Measurements from ENCODE around the gene MYH10. TPM values are rescaled to one million over a fixed set of nuclear protein-coding genes. Genes with fewer than 3 reads are reported as not detected.

MYH10 gene
- total and polyA plus RNA-seq, 9 of the 15 experiments (the other 6 are each of a cell fraction or from before 2014, with no cell fraction given): 16.3 to 95.3 (median 39.7) TPM

DNA sequence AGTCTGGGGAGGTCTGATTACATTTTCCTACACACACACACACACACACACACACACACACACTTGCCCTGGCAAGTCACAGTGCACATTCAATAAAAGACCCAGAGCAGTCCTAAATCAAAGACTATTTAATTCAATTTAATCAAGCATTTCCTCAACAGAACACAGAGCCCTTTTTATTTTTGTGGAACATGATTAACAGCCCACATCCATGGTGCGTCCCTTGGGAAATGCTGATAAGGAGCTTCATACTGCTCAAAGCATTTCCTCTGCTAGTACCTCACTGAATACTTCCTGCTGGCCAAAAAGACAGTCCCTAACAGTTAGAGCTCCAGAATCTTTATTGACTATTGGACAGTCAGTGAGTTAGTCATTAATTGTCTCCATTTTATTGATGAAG lies 43.1 kb upstream of the MYH10 start:
- TF ChIP-seq ZNF766 (CRISPR knock-in tag; conservative IDR thresholded peaks at IDR 0.05) (no peak), RFX5 (IDR thresholded peaks at IDR 0.05; ENCODE audit: low read depth, low read length) (no peak), ZNF707 (CRISPR knock-in tag; conservative IDR thresholded peaks at IDR 0.05) (no peak), GTF2E2 (tag; IDR thresholded peaks at IDR 0.05) (no peak), SMAD1 (IDR thresholded peaks at IDR 0.05; ENCODE audit: low read depth, low read length, partially characterized antibody) (no peak), PCBP1 (IDR thresholded peaks at IDR 0.05; ENCODE audit: low read depth, low read length, poor library complexity, severe bottlenecking) (no peak), ATF7 (IDR thresholded peaks at IDR 0.05) (no peak), ETV5 (CRISPR knock-in tag; IDR thresholded peaks at IDR 0.05; ENCODE audit: low read depth) (no peak), BMI1 (IDR thresholded peaks at IDR 0.05; ENCODE audit: low read length) (no peak), ILF3 (IDR thresholded peaks at IDR 0.05; ENCODE audit: borderline replicate concordance) (no peak), MEF2D (tag; conservative IDR thresholded peaks at IDR 0.05; ENCODE audit: low read depth) (no peak), HDAC6 (IDR thresholded peaks at IDR 0.05; ENCODE audit: low read depth, low read length) (no peak), CEBPB (tag; IDR thresholded peaks at IDR 0.05) (no peak), PPARD (CRISPR knock-in tag; IDR thresholded peaks at IDR 0.05) (no peak), ZNF408 (CRISPR knock-in tag; IDR thresholded peaks at IDR 0.05; ENCODE audit: low read depth) (no peak), CREB3 (tag; conservative IDR thresholded peaks at IDR 0.05; ENCODE audit: low read depth) (no peak), FOXK2 (conservative IDR thresholded peaks at IDR 0.05 in 1 of 2, IDR thresholded peaks at IDR 0.05 in 1 of 2; ENCODE audit: low read depth in 2 of 2) (no peak)
- TF ChIP-seq, protein P1, sequence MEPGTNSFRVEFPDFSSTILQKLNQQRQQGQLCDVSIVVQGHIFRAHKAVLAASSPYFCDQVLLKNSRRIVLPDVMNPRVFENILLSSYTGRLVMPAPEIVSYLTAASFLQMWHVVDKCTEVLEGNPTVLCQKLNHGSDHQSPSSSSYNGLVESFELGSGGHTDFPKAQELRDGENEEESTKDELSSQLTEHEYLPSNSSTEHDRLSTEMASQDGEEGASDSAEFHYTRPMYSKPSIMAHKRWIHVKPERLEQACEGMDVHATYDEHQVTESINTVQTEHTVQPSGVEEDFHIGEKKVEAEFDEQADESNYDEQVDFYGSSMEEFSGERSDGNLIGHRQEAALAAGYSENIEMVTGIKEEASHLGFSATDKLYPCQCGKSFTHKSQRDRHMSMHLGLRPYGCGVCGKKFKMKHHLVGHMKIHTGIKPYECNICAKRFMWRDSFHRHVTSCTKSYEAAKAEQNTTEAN (CRISPR knock-in tag; IDR thresholded peaks at IDR 0.05): no peak
- 8% methylated on average over 1 of the region's 1 CpG for WGBS (ENCODE audit: insufficient coverage, low coverage, missing lambda C conversion rate)
- Histone ChIP-seq H2AFZ (ENCODE audit: low read depth, low read length) (no peak overlapping the region), H3K9ac (ENCODE audit: insufficient read depth in 1 of 2, low read depth in 2 of 2, low read length in 2 of 2) (no peak overlapping the region), H3K9me3 (replicated peaks; ENCODE audit: control insufficient read depth, insufficient read depth, low read depth, low read length) (no peaks in the 10 kb centered on the region), H3K27ac (ENCODE audit: extremely low read depth, low read depth, low read length) (no peak overlapping the region), H4K20me1 (replicated peaks; ENCODE audit: control insufficient read depth, insufficient read depth, low read length) (no peaks in the 10 kb centered on the region), H3K36me3 (ENCODE audit: control insufficient read depth, insufficient read depth, low read length) (no peaks in the 10 kb centered on the region), H3K4me3 (no peak overlapping the region), H3K27me3 (ENCODE audit: control insufficient read depth in 2 of 2, insufficient read depth in 2 of 2, low read length in 2 of 2) (peaks cover 7 to 18% of the 10 kb centered on the region in 2 experiments; a peak in 3 of 5 replicates), H3K9me1 (ENCODE audit: control insufficient read depth, insufficient read depth, low read length) (no peaks in the 10 kb centered on the region), H3K4me2 (ENCODE audit: insufficient read depth, low read length) (no peak overlapping the region), H3K79me2 (ENCODE audit: control insufficient read depth, insufficient read depth, low read length) (no peaks in the 10 kb centered on the region), H3K4me1 (replicated peaks in 1 of 2; ENCODE audit: control insufficient read depth in 2 of 2, insufficient read depth in 2 of 2, low read length in 2 of 2) (no peaks in the 10 kb centered on the region)
- ATAC-seq (no peak), FAIRE-seq (no peak), DNase-seq (ENCODE audit: extremely low read depth in 1 of 4, low spot score in 3 of 4) (no peak)
- intact Hi-C loops (cut with micrococcal nuclease): no loop called here
- ChIA-PET CTCF (ENCODE audit: low intra/inter-chr PET ratio) (no interaction called here), POLR2A (interaction anchor here (0.6 to 1.0 kb wide), 2 partner anchors 35 to 175 kb away, joined by 3 read pairs; no protein-coding TSS in a partner anchor)
- in situ Hi-C loops (cut with MboI): no loop called here
- BruUV-seq (replicated peaks): no TSS peak

All from K562 (cell line).